ENCODE results near the gene PAN3.

The PAN3 gene

GRCh38 chr13:28121224-28121623 lies 17.1 kb upstream of the PAN3 start:
- TF ChIP-seq CTCF (conservative IDR thresholded peaks at IDR 0.05) = no peak
- H3K27ac ChIP-seq = no peak overlapping the region

GRCh38 chr13:28128030-28128429 lies 10.3 kb upstream of the PAN3 start:
- no peak overlapping the region for H3K27ac ChIP-seq
- TF ChIP-seq CTCF (conservative IDR thresholded peaks at IDR 0.05) = no peak

- no peak overlapping the region for H3K27ac ChIP-seq
- TF ChIP-seq CTCF (conservative IDR thresholded peaks at IDR 0.05) = no peak
These were observed 9.4 kb upstream of the PAN3 start for GRCh38 chr13:28128926-28129325.

- TF ChIP-seq CTCF (conservative IDR thresholded peaks at IDR 0.05) = no peak
These were observed 8.2 kb upstream of the PAN3 start for GRCh38 chr13:28129911-28130693.

GRCh38 chr13:28131646-28132045 lies 6.7 kb upstream of the PAN3 start:
- no peak overlapping the region for H3K27ac ChIP-seq
- no peak for TF ChIP-seq CTCF (conservative IDR thresholded peaks at IDR 0.05)

More at GRCh38 chr13:28129911-28130693, 8.2 kb upstream of the PAN3 start:
- no peak overlapping the region for H3K27ac ChIP-seq

GRCh38 chr13:28136916-28137315 lies 1.4 kb upstream of the PAN3 start:
- H3K27ac ChIP-seq = peak overlapping the region; percentile 95; the same call in 1 of the 2 replicates
- TF ChIP-seq CTCF (conservative IDR thresholded peaks at IDR 0.05) = no peak

- no peak for TF ChIP-seq CTCF (conservative IDR thresholded peaks at IDR 0.05)
- peak overlapping the region; percentile 95 for H3K27ac ChIP-seq
These were observed 749 bp upstream of the PAN3 start for GRCh38 chr13:28137596-28137995.

Measured in VCaP (cell line).